Measurements from ENCODE around the gene CFAP77. TPM values are rescaled to one million over a fixed set of nuclear protein-coding genes. Genes with fewer than 3 reads are reported as not detected.

CFAP77 gene
- total RNA-seq, 1 donor from 2014 or later = not detected

DNA sequence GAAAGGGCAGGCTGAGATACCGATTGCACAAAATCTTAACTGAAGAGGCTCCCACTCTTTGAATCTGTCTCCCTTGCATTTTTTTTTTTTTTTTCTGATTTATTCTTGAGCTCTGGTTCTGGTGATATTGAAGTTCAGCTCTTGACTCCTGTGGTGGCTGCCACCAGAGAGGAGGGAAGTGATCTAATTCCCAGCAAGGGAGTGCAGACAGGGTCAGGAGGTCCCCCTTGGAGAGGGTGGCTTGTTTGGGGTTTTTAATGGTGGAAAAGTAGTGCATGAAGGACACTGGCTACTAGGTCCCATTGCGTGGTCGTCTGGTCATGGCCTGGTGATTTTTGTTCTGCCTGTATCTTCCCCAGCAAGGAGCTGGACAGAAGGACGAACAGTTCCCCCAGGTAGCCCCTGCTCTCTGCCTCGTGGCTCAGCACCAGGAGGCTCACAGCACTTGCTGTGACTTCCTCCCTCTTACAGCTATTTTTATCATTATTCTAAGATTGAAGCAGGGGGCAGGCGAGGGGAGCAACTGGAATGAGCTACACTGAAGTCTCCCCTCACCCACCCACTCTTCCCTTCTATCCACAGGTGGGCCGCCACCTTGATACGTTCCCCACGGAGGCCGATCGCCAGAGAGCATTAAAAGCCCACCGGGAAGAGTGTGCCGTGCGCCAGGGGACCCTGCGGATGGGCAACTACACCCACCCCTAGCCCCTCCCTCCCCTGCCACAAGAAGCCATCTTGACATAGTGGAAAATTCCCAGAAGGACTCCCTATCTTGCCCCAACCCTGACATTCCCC lies 162.0 kb downstream of the CFAP77 start:
- intact Hi-C loops (cut with micrococcal nuclease) = no loop called here
- Mint-ChIP-seq H3K4me3 (no peak overlapping the region), H3K4me1 (no peaks in the 10 kb centered on the region), H3K27ac (no peak overlapping the region), H3K27me3 (peaks cover 23% of the 10 kb centered on the region), H3K9me3 (no peaks in the 10 kb centered on the region), H3K36me3 (ENCODE audit: low read depth) (no peaks in the 10 kb centered on the region)
- TF ChIP-seq, protein P1, sequence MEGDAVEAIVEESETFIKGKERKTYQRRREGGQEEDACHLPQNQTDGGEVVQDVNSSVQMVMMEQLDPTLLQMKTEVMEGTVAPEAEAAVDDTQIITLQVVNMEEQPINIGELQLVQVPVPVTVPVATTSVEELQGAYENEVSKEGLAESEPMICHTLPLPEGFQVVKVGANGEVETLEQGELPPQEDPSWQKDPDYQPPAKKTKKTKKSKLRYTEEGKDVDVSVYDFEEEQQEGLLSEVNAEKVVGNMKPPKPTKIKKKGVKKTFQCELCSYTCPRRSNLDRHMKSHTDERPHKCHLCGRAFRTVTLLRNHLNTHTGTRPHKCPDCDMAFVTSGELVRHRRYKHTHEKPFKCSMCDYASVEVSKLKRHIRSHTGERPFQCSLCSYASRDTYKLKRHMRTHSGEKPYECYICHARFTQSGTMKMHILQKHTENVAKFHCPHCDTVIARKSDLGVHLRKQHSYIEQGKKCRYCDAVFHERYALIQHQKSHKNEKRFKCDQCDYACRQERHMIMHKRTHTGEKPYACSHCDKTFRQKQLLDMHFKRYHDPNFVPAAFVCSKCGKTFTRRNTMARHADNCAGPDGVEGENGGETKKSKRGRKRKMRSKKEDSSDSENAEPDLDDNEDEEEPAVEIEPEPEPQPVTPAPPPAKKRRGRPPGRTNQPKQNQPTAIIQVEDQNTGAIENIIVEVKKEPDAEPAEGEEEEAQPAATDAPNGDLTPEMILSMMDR (IDR thresholded peaks at IDR 0.05) = no peak
- DNase-seq (no peak), ATAC-seq (ENCODE audit: low read depth) (no peak)
- POLR2A ChIA-PET = no interaction called here
- CTCF ChIA-PET = no interaction called here

DNA sequence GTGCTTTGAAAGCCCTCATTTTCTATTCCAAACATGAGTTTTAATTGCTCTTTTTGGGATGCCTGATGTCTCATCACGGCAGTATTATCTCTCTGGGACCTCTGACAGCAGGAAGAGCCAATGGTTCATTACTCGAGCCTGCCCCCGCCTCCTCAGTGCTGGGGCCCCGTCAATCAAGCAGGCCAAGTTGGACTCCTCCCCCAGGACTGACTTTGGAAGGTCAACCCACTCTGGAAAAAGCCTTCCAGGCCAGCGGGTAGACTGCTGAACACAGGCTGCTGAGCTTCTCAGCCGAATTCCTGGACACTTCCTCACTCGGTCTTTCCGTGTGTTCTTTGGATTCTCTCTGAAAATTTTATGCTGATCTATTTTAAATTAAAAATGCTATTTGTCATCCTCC lies 162.9 kb downstream of the CFAP77 start:
- ATAC-seq (ENCODE audit: low read depth) (no peak), DNase-seq (no peak)
- CTCF ChIA-PET = no interaction called here
- intact Hi-C loops (cut with micrococcal nuclease) = no loop called here
- no peaks in the 10 kb centered on the region for H3K36me3 Mint-ChIP-seq (ENCODE audit: low read depth)
- H3K27me3 Mint-ChIP-seq = peaks cover 32% of the 10 kb centered on the region
- TF ChIP-seq, protein P1 (IDR thresholded peaks at IDR 0.05) = no peak
- H3K4me1 Mint-ChIP-seq = no peaks in the 10 kb centered on the region
- no peak overlapping the region for H3K27ac Mint-ChIP-seq
- no peaks in the 10 kb centered on the region for H3K9me3 Mint-ChIP-seq
- POLR2A ChIA-PET = no interaction called here
- no peak overlapping the region for H3K4me3 Mint-ChIP-seq

DNA sequence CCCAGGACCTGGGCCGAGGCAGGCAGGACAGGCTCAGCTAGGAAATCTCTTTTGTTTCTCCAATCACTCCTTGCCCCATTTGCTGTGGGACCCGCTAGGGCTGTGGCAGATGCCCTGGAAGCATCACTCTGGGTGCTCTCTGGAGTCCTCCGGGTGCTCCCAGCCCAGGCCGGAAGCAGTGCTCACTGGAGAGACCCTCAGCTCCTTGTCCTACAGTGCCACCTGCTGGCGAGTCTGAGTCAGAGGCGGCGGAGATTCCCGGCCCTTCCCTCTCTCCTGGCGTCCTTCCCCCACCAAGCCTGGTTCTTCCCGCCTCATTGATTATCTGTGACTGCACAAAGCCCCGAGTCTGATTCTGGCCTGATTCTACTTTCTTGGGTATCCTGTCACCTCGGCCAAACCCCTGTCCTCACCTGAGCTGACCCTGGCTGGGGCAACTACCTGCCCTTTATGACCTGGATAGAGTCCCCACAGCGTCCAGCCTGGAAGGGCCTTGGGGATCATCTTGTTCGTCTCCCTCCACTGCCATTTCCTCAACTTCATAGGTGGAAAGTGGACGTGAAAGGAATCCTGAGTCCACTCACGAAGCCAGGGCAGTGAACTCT lies 165.1 kb downstream of the CFAP77 start:
- intact Hi-C loops (cut with micrococcal nuclease) = loop anchor here (2.0 kb wide), 1 partner anchor 68 kb away; no protein-coding TSS in a partner anchor
- ATAC-seq (ENCODE audit: low read depth) = no peak

DNA sequence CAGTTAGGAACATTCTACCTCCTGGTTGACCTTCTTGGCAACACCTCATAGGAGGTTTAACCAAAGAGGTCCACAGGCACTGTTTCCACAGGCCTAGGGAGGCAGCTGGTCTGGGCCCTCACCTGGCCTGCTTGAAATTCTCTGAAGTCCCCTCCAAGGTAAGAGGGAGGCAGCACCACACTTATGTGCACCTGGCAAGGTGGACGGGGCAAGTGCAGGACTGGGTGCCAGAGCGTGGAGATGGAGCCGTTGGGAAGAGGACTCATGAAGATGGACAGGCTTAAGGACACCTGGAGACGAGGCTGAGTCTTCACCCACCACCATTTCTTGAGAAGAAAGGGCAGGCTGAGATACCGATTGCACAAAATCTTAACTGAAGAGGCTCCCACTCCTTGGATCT lies 165.8 kb downstream of the CFAP77 start:
- Mint-ChIP-seq H3K27ac (no peak overlapping the region), H3K4me3 (no peak overlapping the region), H3K27me3 (peaks cover 42% of the 10 kb centered on the region), H3K4me1 (no peaks in the 10 kb centered on the region), H3K9me3 (no peaks in the 10 kb centered on the region), H3K36me3 (ENCODE audit: low read depth) (no peaks in the 10 kb centered on the region)
- intact Hi-C loops (cut with micrococcal nuclease) = loop anchor here (2.0 kb wide), 1 partner anchor 69 kb away; no protein-coding TSS in a partner anchor
- DNase-seq (no peak), ATAC-seq (ENCODE audit: low read depth) (no peak)
- ChIA-PET CTCF (no interaction called here), POLR2A (no interaction called here)
- TF ChIP-seq, protein P1 (IDR thresholded peaks at IDR 0.05) = no peak

More for the DNA sequence above, 165.1 kb downstream of the CFAP77 start:
- Mint-ChIP-seq H3K4me1 (no peaks in the 10 kb centered on the region), H3K9me3 (no peaks in the 10 kb centered on the region), H3K27me3 (peaks cover 41% of the 10 kb centered on the region), H3K36me3 (ENCODE audit: low read depth) (no peaks in the 10 kb centered on the region), H3K4me3 (no peak overlapping the region), H3K27ac (no peak overlapping the region)
- DNase-seq = no peak
- TF ChIP-seq, protein P1 (IDR thresholded peaks at IDR 0.05) = no peak
- CTCF ChIA-PET = interaction anchor here (0.7 to 0.8 kb wide), 2 partner anchors 15 to 407 kb away, joined by 3 read pairs; no protein-coding TSS in a partner anchor
- POLR2A ChIA-PET = no interaction called here

DNA sequence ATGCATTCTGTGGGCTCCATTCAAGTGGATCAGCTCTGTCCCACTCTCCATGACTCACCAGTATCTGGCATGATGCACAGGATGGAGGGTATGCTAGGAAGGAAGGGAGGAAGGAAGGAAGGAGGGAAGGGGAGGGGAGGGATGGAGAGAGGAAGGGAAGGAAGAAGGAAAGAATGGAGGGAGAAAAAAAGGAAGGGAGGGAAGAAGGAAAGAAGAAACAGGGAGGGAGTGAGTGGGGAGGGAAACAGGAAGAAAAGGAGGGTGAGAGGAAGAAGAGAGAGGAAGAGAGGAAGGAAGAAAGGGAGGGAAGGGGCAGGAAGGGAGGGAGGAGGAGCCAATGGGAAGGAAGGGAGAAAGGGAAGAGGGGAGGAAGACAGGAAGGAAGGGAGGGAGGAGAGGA lies 167.1 kb downstream of the CFAP77 start:
- TF ChIP-seq, protein P1 (IDR thresholded peaks at IDR 0.05) = no peak
- Mint-ChIP-seq H3K4me3 (no peak overlapping the region), H3K36me3 (ENCODE audit: low read depth) (no peaks in the 10 kb centered on the region), H3K27me3 (peaks cover 47% of the 10 kb centered on the region), H3K4me1 (peaks cover 6% of the 10 kb centered on the region), H3K9me3 (no peaks in the 10 kb centered on the region), H3K27ac (no peak overlapping the region)
- ATAC-seq (ENCODE audit: low read depth) = no peak
- CTCF ChIA-PET = no interaction called here
- intact Hi-C loops (cut with micrococcal nuclease) = no loop called here
- DNase-seq = no peak
- POLR2A ChIA-PET = no interaction called here
